ENCODE measurements around the gene CAMK1D.
"Not testable (repeated sequence)": the region's sequence is repeated elsewhere in the genome, so short reads cannot be mapped to it uniquely, and the experiment has no call there.

CAMK1D gene

GRCh38 chr10:12341526-12341925, 7.8 kb upstream of the CAMK1D start:
- no peak for DNase-seq

- DNase-seq, result no peak
These were observed 4.8 kb upstream of the CAMK1D start for GRCh38 chr10:12344375-12345110.

- no peak for DNase-seq
These were observed 2.6 kb upstream of the CAMK1D start for GRCh38 chr10:12346707-12347106.

- DNase-seq, result no peak
These were observed 965 bp upstream of the CAMK1D start for GRCh38 chr10:12348294-12348869.

- no peak for DNase-seq
These were observed 351 bp downstream of the CAMK1D start for GRCh38 chr10:12349629-12350166.

- no peak for DNase-seq
These were observed 973 bp downstream of the CAMK1D start for GRCh38 chr10:12350167-12350872.

- DNase-seq, result no peak
These were observed 1.6 kb downstream of the CAMK1D start for GRCh38 chr10:12350925-12351324.

GRCh38 chr10:12351447-12351846, 2.1 kb downstream of the CAMK1D start:
- DNase-seq, result no peak

GRCh38 chr10:12351889-12352288, 2.5 kb downstream of the CAMK1D start:
- DNase-seq, result no peak

GRCh38 chr10:12353399-12354242, 4.3 kb downstream of the CAMK1D start:
- no peak for DNase-seq

GRCh38 chr10:12354696-12355095, 5.3 kb downstream of the CAMK1D start:
- DNase-seq, result not testable (repeated sequence)

- no peak for DNase-seq
These were observed 6.0 kb downstream of the CAMK1D start for GRCh38 chr10:12355384-12355783.

GRCh38 chr10:12357525-12358151, 8.3 kb downstream of the CAMK1D start:
- DNase-seq, result no peak

- DNase-seq, result no peak
These were observed 9.7 kb downstream of the CAMK1D start for GRCh38 chr10:12358863-12359564.

- DNase-seq, result no peak
These were observed 11.1 kb downstream of the CAMK1D start for GRCh38 chr10:12360461-12360860.

GRCh38 chr10:12361115-12361514, 11.8 kb downstream of the CAMK1D start:
- not testable (repeated sequence) for DNase-seq

- DNase-seq, result no peak
These were observed 15.2 kb downstream of the CAMK1D start for GRCh38 chr10:12364559-12364958.

- DNase-seq, result no peak
These were observed 17.9 kb downstream of the CAMK1D start for GRCh38 chr10:12367272-12367671.

- no peak for DNase-seq
These were observed 20.6 kb downstream of the CAMK1D start for GRCh38 chr10:12369982-12370381.

- no peak for DNase-seq
These were observed 23.5 kb downstream of the CAMK1D start for GRCh38 chr10:12372846-12373245.

- DNase-seq, result no peak
These were observed 25.7 kb downstream of the CAMK1D start for GRCh38 chr10:12375076-12375504.

GRCh38 chr10:12376211-12376610, 26.9 kb downstream of the CAMK1D start:
- no peak for DNase-seq
